ENCODE results near the gene MAPK13.

The MAPK13 gene

GRCh38 chr6:36149476-36149875 is 19.2 kb downstream of the MAPK13 start:
- no peak for DNase-seq (ENCODE audit: low read depth in 3 of 3)

- no peak for DNase-seq (ENCODE audit: low read depth in 3 of 3)
Measured at GRCh38 chr6:36150283-36150682, 20.0 kb downstream of the MAPK13 start.

GRCh38 chr6:36154286-36154685 is 24.0 kb downstream of the MAPK13 start:
- no peak for DNase-seq (ENCODE audit: low read depth in 3 of 3)

- no peak for DNase-seq (ENCODE audit: low read depth in 3 of 3)
Measured at GRCh38 chr6:36155662-36156061, 25.3 kb downstream of the MAPK13 start.

GRCh38 chr6:36160147-36160760 is 29.9 kb downstream of the MAPK13 start:
- DNase-seq (ENCODE audit: low read depth in 3 of 3): no peak

GRCh38 chr6:36169023-36170007 is 39.0 kb downstream of the MAPK13 start:
- no peak for DNase-seq (ENCODE audit: low read depth in 3 of 3)

- no peak for DNase-seq (ENCODE audit: low read depth in 3 of 3)
Measured at GRCh38 chr6:36170704-36171103, 40.4 kb downstream of the MAPK13 start.

- no peak for DNase-seq (ENCODE audit: low read depth in 3 of 3)
Measured at GRCh38 chr6:36171573-36171972, 41.3 kb downstream of the MAPK13 start.

- DNase-seq (ENCODE audit: low read depth in 3 of 3): no peak
Measured at GRCh38 chr6:36177166-36177565, 46.9 kb downstream of the MAPK13 start.

- no peak for DNase-seq (ENCODE audit: low read depth in 3 of 3)
Measured at GRCh38 chr6:36178544-36178943, 48.2 kb downstream of the MAPK13 start.

GRCh38 chr6:36180126-36180525 is 49.8 kb downstream of the MAPK13 start:
- no peak for DNase-seq (ENCODE audit: low read depth in 3 of 3)

GRCh38 chr6:36184311-36184710 is 54.0 kb downstream of the MAPK13 start:
- DNase-seq (ENCODE audit: low read depth in 3 of 3): no peak

GRCh38 chr6:36186199-36186598 is 55.9 kb downstream of the MAPK13 start:
- DNase-seq (ENCODE audit: low read depth in 3 of 3): no peak

GRCh38 chr6:36187446-36187845 is 57.1 kb downstream of the MAPK13 start:
- DNase-seq (ENCODE audit: low read depth in 3 of 3): no peak
